PFSK-1 (cell line): ENCODE data around the gene CDKL2.

Source experiments
- FOXP2 ChIP-seq: optimal IDR thresholded peaks from 2 replicates; pipeline ENCODE3; 2011; ENCODE audit warnings: borderline replicate concordance, control low read depth, inconsistent platforms; ENCODE audit not compliant: insufficient read depth; ENCODE audit errors: extremely low read length, extremely low read depth
- POLR2AphosphoS5 ChIP-seq: IDR thresholded peaks from 2 replicates; pipeline ENCODE4 v1.6.1; 2012; ENCODE audit warnings: low read depth, mild to moderate bottlenecking, control low read depth, low read length, moderate library complexity
- REST ChIP-seq, 2 experiments: IDR thresholded peaks; 2 replicates each; pipeline versions ENCODE4 v1.6.1 to v1.8.0; 2011 to 2012; ENCODE audit warnings: low read depth in 2 of 2, low read length in 2 of 2, control low read depth in 1 of 2, inconsistent platforms in 1 of 2, mild to moderate bottlenecking in 1 of 2, moderate library complexity in 1 of 2; ENCODE audit not compliant: insufficient read depth in 1 of 2
- SIN3A ChIP-seq: IDR thresholded peaks from 2 replicates; pipeline ENCODE4 v1.6.1; 2012; ENCODE audit warnings: mild to moderate bottlenecking, low read length, moderate library complexity, borderline replicate concordance; ENCODE audit not compliant: insufficient read depth
- TAF1 ChIP-seq: IDR thresholded peaks from 2 replicates; pipeline ENCODE4 v1.6.1; 2012; ENCODE audit warnings: low read length, control low read depth, borderline replicate concordance; ENCODE audit not compliant: insufficient read depth

GRCh38 chr4:75623026-75623425 lies 7.3 kb downstream of the CDKL2 start:
- TF ChIP-seq TAF1 (no peak), SIN3A (no peak), POLR2AphosphoS5 (no peak), REST (IDR thresholded peaks at IDR 0.05; ENCODE audit: insufficient read depth in 1 of 2, low read depth in 2 of 2, low read length in 2 of 2) (no peak), FOXP2 (no peak)
